Measurements from ENCODE around the gene ACTA2. TPM values are rescaled to one million over a fixed set of nuclear protein-coding genes. Genes with fewer than 3 reads are reported as not detected.
A peak's percentile ranks its signal among the peaks of the same experiment; 100 is the strongest.

ACTA2 gene
- total RNA-seq, 4 donors from 2014 or later = 340 to 708 (median 458) TPM

DNA sequence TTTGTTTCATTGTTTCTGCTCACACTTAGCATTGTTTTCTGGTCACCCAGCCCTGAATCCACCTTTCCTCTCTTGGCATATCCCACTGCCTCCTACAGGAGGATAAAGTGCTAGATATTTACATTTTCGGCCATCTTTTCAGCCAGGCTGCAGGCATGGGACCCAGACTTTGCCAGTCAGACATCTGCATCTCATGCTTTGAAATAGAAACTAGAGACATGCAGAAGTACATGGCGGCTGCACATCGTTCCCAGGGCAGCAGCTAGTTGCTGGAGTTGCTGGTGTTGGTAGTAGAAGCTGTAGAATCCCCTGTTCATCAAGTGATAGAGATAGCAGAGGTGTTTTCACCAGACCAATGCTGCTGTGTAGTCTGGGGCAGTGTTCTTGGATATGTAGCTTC is 53.8 kb downstream of the ACTA2 start:
- Histone ChIP-seq H3K36me3 (no peaks in the 10 kb centered on the region), H3K27me3 (no peaks in the 10 kb centered on the region), H3K27ac (peak overlapping the region in 1 of 4 donors; percentile 10), H3K4me1 (peaks cover 0 to 39% (median 20%) of the 10 kb centered on the region in 4 donors), H3K9me3 (no peaks in the 10 kb centered on the region), H3K4me3 (no peak overlapping the region)
- TF ChIP-seq, protein P1, sequence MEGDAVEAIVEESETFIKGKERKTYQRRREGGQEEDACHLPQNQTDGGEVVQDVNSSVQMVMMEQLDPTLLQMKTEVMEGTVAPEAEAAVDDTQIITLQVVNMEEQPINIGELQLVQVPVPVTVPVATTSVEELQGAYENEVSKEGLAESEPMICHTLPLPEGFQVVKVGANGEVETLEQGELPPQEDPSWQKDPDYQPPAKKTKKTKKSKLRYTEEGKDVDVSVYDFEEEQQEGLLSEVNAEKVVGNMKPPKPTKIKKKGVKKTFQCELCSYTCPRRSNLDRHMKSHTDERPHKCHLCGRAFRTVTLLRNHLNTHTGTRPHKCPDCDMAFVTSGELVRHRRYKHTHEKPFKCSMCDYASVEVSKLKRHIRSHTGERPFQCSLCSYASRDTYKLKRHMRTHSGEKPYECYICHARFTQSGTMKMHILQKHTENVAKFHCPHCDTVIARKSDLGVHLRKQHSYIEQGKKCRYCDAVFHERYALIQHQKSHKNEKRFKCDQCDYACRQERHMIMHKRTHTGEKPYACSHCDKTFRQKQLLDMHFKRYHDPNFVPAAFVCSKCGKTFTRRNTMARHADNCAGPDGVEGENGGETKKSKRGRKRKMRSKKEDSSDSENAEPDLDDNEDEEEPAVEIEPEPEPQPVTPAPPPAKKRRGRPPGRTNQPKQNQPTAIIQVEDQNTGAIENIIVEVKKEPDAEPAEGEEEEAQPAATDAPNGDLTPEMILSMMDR (IDR thresholded peaks at IDR 0.05) = no peak
- TF ChIP-seq EP300 (IDR thresholded peaks at IDR 0.05) (no peak), POLR2A (IDR thresholded peaks at IDR 0.05) (no peak)
- WGBS, 2 donors = 87 to 91% methylated on average over 3 of the region's 3 CpGs
- DNase-seq (ENCODE audit: low spot score in 2 of 2) = no peak

DNA sequence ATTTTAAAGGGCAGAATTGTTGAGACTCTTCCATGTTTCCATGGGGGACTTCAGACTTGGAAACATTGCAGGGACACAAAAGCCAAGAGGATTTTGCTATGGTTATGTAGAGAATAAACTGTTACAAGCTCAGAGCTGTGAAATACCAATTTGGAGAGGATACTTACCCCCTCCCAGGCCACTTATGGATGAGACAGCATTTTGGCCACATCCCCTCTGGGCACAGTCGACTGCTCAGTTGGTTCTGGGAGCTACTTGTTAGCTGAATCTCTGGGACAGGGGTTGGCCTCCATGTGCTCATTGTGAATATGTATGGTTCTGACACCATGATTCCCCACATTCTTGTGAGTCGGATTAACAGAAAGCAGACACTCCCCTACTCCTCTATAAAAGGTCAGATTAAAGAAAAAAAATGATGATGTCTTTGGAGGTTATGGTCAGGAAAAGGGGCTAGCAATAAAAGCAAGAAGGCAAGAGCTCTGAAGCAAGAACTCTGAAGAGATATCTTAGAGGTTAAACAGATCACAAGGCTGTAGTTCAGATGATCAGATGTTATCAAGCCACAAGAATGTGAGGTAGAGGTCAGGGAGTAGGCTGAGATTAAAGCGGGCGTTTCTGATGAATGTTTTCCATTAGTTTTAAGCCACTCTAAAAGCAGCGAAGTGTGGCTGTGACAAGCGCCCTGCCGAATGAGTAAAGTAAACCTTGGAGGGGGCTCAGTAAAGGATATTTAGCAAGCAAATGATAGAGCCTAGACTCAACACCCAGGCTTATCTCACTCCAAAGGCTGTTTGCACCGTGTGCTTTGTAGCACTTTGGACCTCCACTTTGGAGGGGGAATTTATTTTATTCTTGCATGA is 55.3 kb downstream of the ACTA2 start:
- Histone ChIP-seq H3K27me3 (no peaks in the 10 kb centered on the region), H3K4me3 (no peak overlapping the region), H3K27ac (peak overlapping the region in 3 of 4 donors; percentile 62 to 71 (median 71)), H3K4me1 (peaks cover 0 to 40% (median 22%) of the 10 kb centered on the region in 4 donors), H3K9me3 (no peaks in the 10 kb centered on the region), H3K36me3 (no peaks in the 10 kb centered on the region)
- DNase-seq (ENCODE audit: low spot score in 2 of 2) = no peak
- WGBS, 2 donors = 53 to 61% methylated on average over 8 of the region's 8 CpGs
- TF ChIP-seq, protein P1 (IDR thresholded peaks at IDR 0.05) = no peak
- no peak for TF ChIP-seq POLR2A (IDR thresholded peaks at IDR 0.05)
- no peak for TF ChIP-seq EP300 (IDR thresholded peaks at IDR 0.05)

DNA sequence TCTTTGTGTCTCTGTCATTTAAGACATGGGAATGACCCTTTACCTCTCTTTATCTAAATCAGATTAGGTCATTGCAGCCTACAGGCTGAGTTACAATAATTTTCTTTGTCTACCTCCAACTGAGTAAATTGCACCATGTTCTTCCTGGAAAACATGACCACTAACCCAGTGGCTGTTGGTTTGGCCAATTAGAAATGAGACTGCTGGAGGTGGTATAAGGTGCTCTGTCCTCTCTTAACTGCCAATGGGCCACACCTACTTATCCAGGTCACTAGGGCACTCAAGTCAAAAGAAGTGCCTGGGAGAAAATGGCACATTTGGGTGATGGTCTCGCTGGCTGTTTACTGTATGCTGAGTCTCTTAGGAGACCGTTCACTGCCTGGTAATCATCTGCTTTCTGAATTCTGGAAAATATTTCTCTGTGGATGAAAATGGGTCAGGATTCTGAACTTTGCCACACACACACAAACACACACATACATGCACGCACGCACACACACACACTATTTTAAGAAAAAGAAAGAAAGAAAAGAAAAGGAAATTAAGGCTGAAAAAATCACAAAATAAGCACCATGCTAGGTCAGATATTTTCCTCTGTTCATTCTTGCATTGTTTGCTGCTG is 56.1 kb downstream of the ACTA2 start:
- WGBS, 2 donors = 20 to 37% methylated on average over 4 of the region's 4 CpGs
- Histone ChIP-seq H3K36me3 (no peaks in the 10 kb centered on the region), H3K27ac (peak overlapping the region in 3 of 4 donors; percentile 62 to 71 (median 71)), H3K9me3 (no peaks in the 10 kb centered on the region), H3K27me3 (no peaks in the 10 kb centered on the region), H3K4me3 (no peak overlapping the region), H3K4me1 (peaks cover 0 to 40% (median 22%) of the 10 kb centered on the region in 4 donors)
- DNase-seq (ENCODE audit: low spot score in 2 of 2) = no peak
- TF ChIP-seq POLR2A (IDR thresholded peaks at IDR 0.05) (no peak), EP300 (IDR thresholded peaks at IDR 0.05) (no peak)
- TF ChIP-seq, protein P1 (IDR thresholded peaks at IDR 0.05) = no peak

DNA sequence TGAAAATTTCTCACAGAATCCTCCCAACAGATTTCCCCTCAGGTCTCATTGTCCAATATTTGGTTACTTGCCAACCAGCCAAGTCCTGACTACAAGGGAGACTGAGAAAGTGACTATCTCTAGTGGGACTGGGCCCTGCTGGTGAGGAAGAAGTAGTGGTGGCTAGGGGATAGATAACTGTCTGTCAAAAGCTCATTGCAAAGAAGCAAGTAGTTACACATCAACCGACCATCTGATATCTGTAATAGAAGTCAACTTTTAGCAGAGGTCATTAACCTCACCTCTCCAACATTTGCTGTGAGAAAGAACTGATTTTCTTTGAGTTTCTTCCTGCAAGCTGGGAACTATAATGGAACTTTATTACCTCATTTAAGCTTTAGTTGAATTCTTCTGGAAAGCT is 57.3 kb downstream of the ACTA2 start:
- H3K36me3 ChIP-seq = no peaks in the 10 kb centered on the region

More for the DNA sequence above, 57.3 kb downstream of the ACTA2 start:
- Histone ChIP-seq H3K27me3 (no peaks in the 10 kb centered on the region), H3K4me3 (no peak overlapping the region), H3K4me1 (peaks cover 0 to 39% (median 17%) of the 10 kb centered on the region in 4 donors), H3K27ac (no peak overlapping the region), H3K9me3 (no peaks in the 10 kb centered on the region)
- 61 to 62% methylated on average over 1 of the region's 1 CpG for WGBS, 2 donors
- DNase-seq (ENCODE audit: low spot score in 2 of 2) = no peak
- no peak for TF ChIP-seq POLR2A (IDR thresholded peaks at IDR 0.05)
- no peak for TF ChIP-seq EP300 (IDR thresholded peaks at IDR 0.05)
- TF ChIP-seq, protein P1 (IDR thresholded peaks at IDR 0.05) = no peak

Data from tibial nerve (tissue), 4 donors.